ENCODE results near the gene ACTL10. TPM values are rescaled to one million over a fixed set of nuclear protein-coding genes. Genes with fewer than 3 reads are reported as not detected.

The ACTL10 gene
- total and polyA plus RNA-seq, 4 donors, result 0.63 to 1.2 (median 1.1) TPM

- 3 to 7% methylated on average over 45 to 55 of the region's 55 CpGs for WGBS, 2 donors
Observed at GRCh38 chr20:33667245-33667675, 517 bp downstream of the ACTL10 start.

DNA sequence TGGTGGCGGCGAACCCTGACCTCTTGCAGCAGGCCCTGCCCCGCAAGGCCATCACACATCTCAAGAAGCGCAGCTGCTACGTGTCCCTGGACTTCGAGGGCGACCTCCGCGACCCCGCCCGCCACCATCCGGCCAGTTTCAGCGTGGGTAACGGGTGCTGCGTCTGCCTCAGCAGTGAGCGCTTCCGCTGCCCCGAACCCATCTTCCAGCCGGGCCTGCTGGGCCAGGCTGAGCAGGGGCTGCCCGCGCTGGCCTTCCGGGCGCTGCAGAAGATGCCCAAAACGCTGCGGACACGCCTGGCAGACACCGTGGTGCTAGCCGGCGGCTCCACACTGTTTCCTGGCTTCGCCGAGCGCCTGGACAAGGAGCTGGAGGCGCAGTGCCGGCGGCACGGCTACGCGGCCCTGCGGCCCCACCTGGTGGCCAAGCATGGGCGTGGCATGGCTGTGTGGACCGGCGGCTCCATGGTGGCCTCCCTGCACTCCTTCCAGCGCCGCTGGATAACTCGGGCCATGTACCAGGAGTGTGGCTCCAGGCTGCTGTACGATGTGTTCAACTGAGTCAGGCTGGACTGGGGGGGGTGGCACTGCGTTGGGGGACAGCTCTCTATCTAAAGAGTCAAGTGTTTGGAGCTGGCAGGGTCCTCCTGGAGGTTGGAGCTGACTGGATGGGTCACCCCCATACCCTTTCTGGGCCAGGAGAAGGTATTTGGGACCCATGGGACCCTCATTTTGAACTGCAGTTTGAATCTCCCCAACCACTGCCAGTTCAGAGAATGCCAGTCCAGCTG is 1.1 kb downstream of the ACTL10 start:
- 8 to 27% methylated on average over 45 to 47 of the region's 47 CpGs for WGBS, 2 donors
- Histone ChIP-seq H3K27ac (ENCODE audit: low read depth in 1 of 2, low read length in 2 of 2) (peak overlapping the region in 1 of 2 donors; percentile 75), H3K27me3 (ENCODE audit: control insufficient read depth in 1 of 2, insufficient read depth in 2 of 2, low read length in 1 of 2) (no peaks in the 10 kb centered on the region), H3K36me3 (ENCODE audit: control insufficient read depth in 1 of 2, insufficient read depth in 2 of 2, low read length in 1 of 2) (no peaks in the 10 kb centered on the region), H3K9me3 (ENCODE audit: control insufficient read depth, low read length) (no peaks in the 10 kb centered on the region), H3K4me3 (ENCODE audit: low read length in 2 of 2) (peak overlapping the region in 1 of 2 donors; percentile 28), H3K4me1 (ENCODE audit: control insufficient read depth in 1 of 2, insufficient read depth in 2 of 2, low read length in 2 of 2) (no peaks in the 10 kb centered on the region)
- peak; percentile 85 to 92 for DNase-seq
- intact Hi-C loops (cut with DNase I), result loop anchor here in 1 of 2 donors (5.0 kb wide), 2 partner anchors 211 to 251 kb away; no protein-coding TSS in a partner anchor
- peak; percentile 85 for ATAC-seq (ENCODE audit: low FRiP score)

More at GRCh38 chr20:33667245-33667675, 517 bp downstream of the ACTL10 start:
- Histone ChIP-seq H3K4me3 (ENCODE audit: low read length in 2 of 2) (peak overlapping the region; percentile 12 to 28), H3K27me3 (ENCODE audit: control insufficient read depth in 1 of 2, insufficient read depth in 2 of 2, low read length in 1 of 2) (no peaks in the 10 kb centered on the region), H3K4me1 (ENCODE audit: control insufficient read depth in 1 of 2, insufficient read depth in 2 of 2, low read length in 2 of 2) (no peaks in the 10 kb centered on the region), H3K27ac (ENCODE audit: low read depth in 1 of 2, low read length in 2 of 2) (peak overlapping the region in 1 of 2 donors; percentile 75), H3K9me3 (ENCODE audit: control insufficient read depth, low read length) (no peaks in the 10 kb centered on the region), H3K36me3 (ENCODE audit: control insufficient read depth in 1 of 2, insufficient read depth in 2 of 2, low read length in 1 of 2) (no peaks in the 10 kb centered on the region)
- intact Hi-C loops (cut with DNase I), result loop anchor here in 1 of 2 donors (5.0 kb wide), 2 partner anchors 210 to 250 kb away; no protein-coding TSS in a partner anchor
- ATAC-seq (ENCODE audit: low FRiP score) (peak; percentile 39), DNase-seq (peak; percentile 74 to 88)

DNA sequence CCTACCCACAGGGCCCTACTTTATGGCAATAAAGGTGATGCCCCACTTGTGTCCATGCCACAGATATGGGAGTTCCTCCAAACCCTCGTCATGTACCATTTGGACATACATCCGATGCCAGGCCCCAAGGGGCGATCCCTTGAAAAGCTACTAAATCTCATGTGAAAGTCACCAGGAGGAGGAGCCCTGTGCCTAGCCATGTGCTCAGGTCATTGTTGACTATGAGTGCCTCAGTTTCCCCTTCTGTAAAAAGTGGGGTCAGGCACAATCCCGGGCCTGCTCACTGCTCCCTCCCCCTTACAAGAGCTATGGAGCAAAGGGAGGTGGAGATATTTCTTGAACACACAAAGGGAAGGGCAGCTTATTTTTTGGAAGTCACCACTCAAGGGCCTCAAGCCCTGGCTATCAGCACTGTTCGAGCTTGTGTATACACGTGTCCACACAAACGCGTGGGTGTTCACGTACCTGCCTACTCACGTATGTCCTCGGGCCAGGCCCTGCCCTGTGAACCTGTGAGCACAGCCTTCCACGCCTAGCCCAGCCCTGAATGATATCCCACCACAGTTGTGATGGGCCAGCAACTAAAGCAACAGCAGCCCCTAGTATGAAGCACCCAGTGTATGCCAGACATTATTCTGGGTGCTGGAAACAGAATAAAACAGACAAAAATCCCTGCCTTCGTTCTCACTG is 1.9 kb downstream of the ACTL10 start:
- Histone ChIP-seq H3K36me3 (ENCODE audit: control insufficient read depth in 1 of 2, insufficient read depth in 2 of 2, low read length in 1 of 2) (no peaks in the 10 kb centered on the region), H3K27ac (ENCODE audit: low read depth in 1 of 2, low read length in 2 of 2) (no peak overlapping the region), H3K4me1 (ENCODE audit: control insufficient read depth in 1 of 2, insufficient read depth in 2 of 2, low read length in 2 of 2) (no peaks in the 10 kb centered on the region), H3K27me3 (ENCODE audit: control insufficient read depth in 1 of 2, insufficient read depth in 2 of 2, low read length in 1 of 2) (no peaks in the 10 kb centered on the region), H3K4me3 (ENCODE audit: low read length in 2 of 2) (no peak overlapping the region), H3K9me3 (ENCODE audit: control insufficient read depth, low read length) (no peaks in the 10 kb centered on the region)
- no peak for ATAC-seq (ENCODE audit: low FRiP score)
- no peak for DNase-seq
- WGBS, 2 donors, result 84 to 87% methylated on average over 13 of the region's 13 CpGs
- intact Hi-C loops (cut with DNase I), result loop anchor here in 1 of 2 donors (5.0 kb wide), 2 partner anchors 211 to 251 kb away; no protein-coding TSS in a partner anchor

DNA sequence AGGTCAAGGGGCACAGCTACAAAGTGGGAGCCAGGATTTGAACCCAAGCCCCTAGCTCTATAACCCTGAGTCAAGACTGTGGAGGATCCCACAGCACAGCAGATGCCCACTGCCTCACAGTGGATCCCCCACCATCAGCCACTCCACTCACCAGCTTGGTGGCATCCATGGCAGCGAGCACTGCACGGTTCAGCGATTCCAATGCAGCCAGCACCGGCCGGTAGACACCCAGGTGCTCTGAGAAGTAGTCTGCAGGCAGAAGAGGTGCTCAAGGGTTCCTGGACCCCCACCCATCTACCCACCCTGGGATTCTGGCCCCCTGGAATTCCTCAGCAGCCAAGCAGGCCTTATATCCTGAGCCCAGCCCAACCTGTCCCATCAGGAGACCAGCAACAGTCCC is 2.5 kb downstream of the ACTL10 start:
- Histone ChIP-seq H3K27ac (ENCODE audit: low read depth in 1 of 2, low read length in 2 of 2) (no peak overlapping the region), H3K9me3 (ENCODE audit: control insufficient read depth, low read length) (no peaks in the 10 kb centered on the region), H3K36me3 (ENCODE audit: control insufficient read depth in 1 of 2, insufficient read depth in 2 of 2, low read length in 1 of 2) (no peaks in the 10 kb centered on the region), H3K4me3 (ENCODE audit: low read length in 2 of 2) (no peak overlapping the region), H3K27me3 (ENCODE audit: control insufficient read depth in 1 of 2, insufficient read depth in 2 of 2, low read length in 1 of 2) (no peaks in the 10 kb centered on the region), H3K4me1 (ENCODE audit: control insufficient read depth in 1 of 2, insufficient read depth in 2 of 2, low read length in 2 of 2) (no peaks in the 10 kb centered on the region)
- ATAC-seq (ENCODE audit: low FRiP score) (no peak), DNase-seq (no peak)
- 89 to 91% methylated on average over 5 of the region's 5 CpGs for WGBS, 2 donors
- intact Hi-C loops (cut with DNase I), result loop anchor here in 1 of 2 donors (5.0 kb wide), 2 partner anchors 212 to 252 kb away; no protein-coding TSS in a partner anchor

DNA sequence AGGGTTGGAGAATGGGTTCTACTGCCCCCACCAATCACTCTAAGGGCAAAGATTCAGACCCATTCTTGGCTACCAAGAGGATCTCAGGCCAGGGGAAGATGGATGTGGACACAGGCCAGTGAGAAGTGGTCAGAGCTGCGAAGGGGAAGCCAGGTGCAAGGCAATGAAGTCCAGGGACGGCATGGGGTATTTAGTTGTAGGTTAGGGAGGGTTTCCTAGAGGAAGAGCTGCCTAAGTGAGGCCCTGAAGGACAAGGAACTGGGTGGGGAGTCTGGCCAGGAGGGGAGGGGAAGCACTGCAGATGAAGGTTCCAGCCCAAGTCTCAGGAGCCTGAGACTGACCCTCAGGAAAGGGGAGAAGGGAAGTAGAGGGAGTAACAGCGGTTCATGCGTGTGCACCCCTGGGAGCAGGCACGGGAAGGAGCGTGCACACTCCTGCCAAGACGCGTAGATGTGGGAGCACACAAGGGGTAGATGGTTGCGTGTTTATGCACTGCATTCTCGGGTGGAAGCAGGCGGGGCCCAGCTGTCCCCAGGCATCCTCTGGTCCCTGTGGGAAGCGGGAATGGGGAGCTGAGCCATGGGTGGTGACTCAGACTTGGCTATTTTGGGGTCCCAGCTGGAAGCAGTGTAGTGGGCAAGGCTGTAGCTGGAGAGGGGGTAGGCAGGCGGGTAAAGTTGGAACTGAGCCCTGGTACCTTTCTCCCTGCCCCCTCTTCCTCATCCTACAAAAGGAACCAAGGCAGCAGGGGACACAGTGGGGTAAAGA is 3.3 kb downstream of the ACTL10 start:
- Histone ChIP-seq H3K4me3 (ENCODE audit: low read length in 2 of 2) (no peak overlapping the region), H3K4me1 (ENCODE audit: control insufficient read depth in 1 of 2, insufficient read depth in 2 of 2, low read length in 2 of 2) (no peaks in the 10 kb centered on the region), H3K36me3 (ENCODE audit: control insufficient read depth in 1 of 2, insufficient read depth in 2 of 2, low read length in 1 of 2) (no peaks in the 10 kb centered on the region), H3K9me3 (ENCODE audit: control insufficient read depth, low read length) (no peaks in the 10 kb centered on the region), H3K27ac (ENCODE audit: low read depth in 1 of 2, low read length in 2 of 2) (no peak overlapping the region), H3K27me3 (ENCODE audit: control insufficient read depth in 1 of 2, insufficient read depth in 2 of 2, low read length in 1 of 2) (no peaks in the 10 kb centered on the region)
- ATAC-seq (ENCODE audit: low FRiP score) (no peak), DNase-seq (no peak)
- intact Hi-C loops (cut with DNase I), result loop anchor here in 1 of 2 donors (5.0 kb wide), 2 partner anchors 213 to 253 kb away; no protein-coding TSS in a partner anchor
- WGBS, 2 donors, result 38 to 57% methylated on average over 13 of the region's 13 CpGs

GRCh38 chr20:33670715-33671499 is 4.2 kb downstream of the ACTL10 start:
- no peak for DNase-seq
- H3K4me3 ChIP-seq (ENCODE audit: low read length in 2 of 2), result no peak overlapping the region
- H3K27me3 ChIP-seq (ENCODE audit: control insufficient read depth in 1 of 2, insufficient read depth in 2 of 2, low read length in 1 of 2), result no peaks in the 10 kb centered on the region
- H3K27ac ChIP-seq (ENCODE audit: low read depth in 1 of 2, low read length in 2 of 2), result no peak overlapping the region
- 68 to 83% methylated on average over 6 of the region's 6 CpGs for WGBS, 2 donors
- no peaks in the 10 kb centered on the region for H3K9me3 ChIP-seq (ENCODE audit: control insufficient read depth, low read length)
- no peaks in the 10 kb centered on the region for H3K36me3 ChIP-seq (ENCODE audit: control insufficient read depth in 1 of 2, insufficient read depth in 2 of 2, low read length in 1 of 2)
- intact Hi-C loops (cut with DNase I), result no loop called here
- ATAC-seq (ENCODE audit: low FRiP score), result no peak
- no peaks in the 10 kb centered on the region for H3K4me1 ChIP-seq (ENCODE audit: control insufficient read depth in 1 of 2, insufficient read depth in 2 of 2, low read length in 2 of 2)

DNA sequence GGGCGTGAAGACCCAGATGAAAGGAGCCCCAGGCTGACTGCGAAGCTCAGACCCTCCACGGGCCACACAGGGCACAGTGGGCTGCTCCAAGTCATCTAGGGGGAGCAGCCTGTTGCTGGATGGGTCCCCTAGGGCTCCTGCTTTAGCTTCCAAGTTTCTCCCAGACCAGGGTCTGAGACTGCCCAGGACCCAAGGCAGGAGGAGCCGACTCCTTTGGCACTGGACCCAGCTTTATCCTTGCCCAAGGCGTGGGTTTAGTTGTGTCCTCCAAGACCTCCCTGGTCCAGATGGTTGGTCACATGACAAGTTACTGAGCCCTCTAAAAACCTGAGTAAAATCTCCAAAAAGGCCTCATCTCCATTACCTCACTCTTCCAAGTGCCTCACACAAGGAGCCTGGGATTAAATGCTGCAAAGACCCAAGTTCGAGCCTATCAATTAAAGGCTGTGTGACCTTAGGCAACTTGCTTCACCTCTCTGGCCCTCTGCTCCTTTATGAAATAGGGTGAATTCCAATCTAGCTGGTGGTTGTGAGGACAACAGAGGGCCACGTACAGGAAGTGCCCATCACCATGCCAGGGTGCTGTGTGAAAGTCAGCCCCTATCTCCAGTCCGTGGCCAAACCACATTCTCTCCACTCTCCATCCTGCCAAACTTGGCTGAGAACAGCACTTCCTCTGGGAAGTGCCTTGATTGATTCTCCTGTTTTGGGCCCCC is 5.0 kb downstream of the ACTL10 start:
- ATAC-seq (ENCODE audit: low FRiP score) (no peak), DNase-seq (no peak)
- intact Hi-C loops (cut with DNase I), result no loop called here
- Histone ChIP-seq H3K27ac (ENCODE audit: low read depth in 1 of 2, low read length in 2 of 2) (no peak overlapping the region), H3K4me1 (ENCODE audit: control insufficient read depth in 1 of 2, insufficient read depth in 2 of 2, low read length in 2 of 2) (no peaks in the 10 kb centered on the region), H3K9me3 (ENCODE audit: control insufficient read depth, low read length) (no peaks in the 10 kb centered on the region), H3K4me3 (ENCODE audit: low read length in 2 of 2) (no peak overlapping the region), H3K36me3 (ENCODE audit: control insufficient read depth in 1 of 2, insufficient read depth in 2 of 2, low read length in 1 of 2) (no peaks in the 10 kb centered on the region), H3K27me3 (ENCODE audit: control insufficient read depth in 1 of 2, insufficient read depth in 2 of 2, low read length in 1 of 2) (no peaks in the 10 kb centered on the region)
- 73 to 80% methylated on average over 8 of the region's 8 CpGs for WGBS, 2 donors

All from aorta (tissue), 5 donors.